GM12878 (cell line): ENCODE data around the gene LRP1. TPM values are rescaled to one million over a fixed set of nuclear protein-coding genes. Genes with fewer than 3 reads are reported as not detected.
A peak's percentile ranks its signal among the peaks of the same experiment; 100 is the strongest.

ENCODE experiments used
- BCL11A ChIP-seq: IDR thresholded peaks from 2 replicates; pipeline ENCODE4 v1.6.1; 2011; ENCODE audit warnings: low read depth, low read length
- CBX5 ChIP-seq: sonication (generic); IDR thresholded peaks from 2 replicates; pipeline ENCODE4 v1.6.1; 2016; ENCODE audit warnings: low read depth, moderate library complexity, mild to moderate bottlenecking, inconsistent platforms
- EED ChIP-seq: sonication (generic); IDR thresholded peaks from 2 replicates; pipeline ENCODE4 v1.6.1; 2016; ENCODE audit warnings: antibody characterized with exemption, low read depth
- FOXK2 ChIP-seq: fragments of 450-650 bp; IDR thresholded peaks from 2 replicates; pipeline ENCODE4 v1.6.1; 2017; ENCODE audit warnings: mild to moderate bottlenecking, moderate library complexity
- HDGF ChIP-seq: fragments of 450-650 bp; IDR thresholded peaks from 2 replicates; pipeline ENCODE4 v1.6.1; 2016; ENCODE audit warnings: antibody characterized with exemption
- IRF3 ChIP-seq: fragments of 450-650 bp; IDR thresholded peaks from 2 replicates; pipeline ENCODE4 v1.6.1; 2014; ENCODE audit warnings: mild to moderate bottlenecking
- KLF5 ChIP-seq: fragments of 450-650 bp; IDR thresholded peaks from 2 replicates; pipeline ENCODE4 v1.6.1; 2014; ENCODE audit warnings: mild to moderate bottlenecking; ENCODE audit not compliant: partially characterized antibody
- LARP7 ChIP-seq: fragments of 450-650 bp; IDR thresholded peaks from 2 replicates; pipeline ENCODE4 v1.6.1; 2017; ENCODE audit warnings: mild to moderate bottlenecking
- MEF2B ChIP-seq: fragments of 450-650 bp; IDR thresholded peaks from 2 replicates; pipeline ENCODE4 v1.6.1; 2018; ENCODE audit warnings: mild to moderate bottlenecking, moderate library complexity; ENCODE audit not compliant: partially characterized antibody, poor library complexity, severe bottlenecking
- MLLT1 ChIP-seq: fragments of 450-650 bp; IDR thresholded peaks from 2 replicates; pipeline ENCODE4 v1.6.1; 2016; ENCODE audit warnings: mild to moderate bottlenecking
- NFYB ChIP-seq: IDR thresholded peaks from 2 replicates; pipeline ENCODE4 v1.6.1; 2011; ENCODE audit warnings: low read depth, mild to moderate bottlenecking, low read length, improper control_type of control experiment, moderate library complexity; ENCODE audit not compliant: insufficient read depth
- NR2C2 ChIP-seq: IDR thresholded peaks from 2 replicates; pipeline ENCODE4 v1.6.1; 2011; ENCODE audit warnings: borderline replicate concordance, low read depth; ENCODE audit not compliant: control insufficient read depth, insufficient read length
- NRF1 ChIP-seq: conservative IDR thresholded peaks from 2 replicates; pipeline ENCODE4 v1.6.1; 2011; ENCODE audit warnings: mild to moderate bottlenecking, low read depth, low read length, improper control_type of control experiment
- POLR2A ChIP-seq: IDR thresholded peaks from 2 replicates; pipeline ENCODE4 v1.6.1; 2011; ENCODE audit warnings: low read depth, mild to moderate bottlenecking, low read length
- RAD51 ChIP-seq: fragments of 450-650 bp; IDR thresholded peaks from 2 replicates; pipeline ENCODE4 v1.6.1; 2016; ENCODE audit warnings: moderate library complexity, mild to moderate bottlenecking, inconsistent platforms
- RELA ChIP-seq: fragments of 450-650 bp; IDR thresholded peaks from 2 replicates; pipeline ENCODE4 v1.8.0; 2014; ENCODE audit warnings: borderline replicate concordance; ENCODE audit not compliant: partially characterized antibody
- RELB ChIP-seq: fragments of 450-650 bp; IDR thresholded peaks from 2 replicates; pipeline ENCODE4 v1.6.1; 2017; ENCODE audit warnings: low read depth, mild to moderate bottlenecking, moderate library complexity
- RFX5 ChIP-seq: IDR thresholded peaks from 2 replicates; pipeline ENCODE4 v1.6.1; 2011; ENCODE audit warnings: low read depth, low read length, improper control_type of control experiment
- SMAD1 ChIP-seq: fragments of 450-650 bp; IDR thresholded peaks from 2 replicates; pipeline ENCODE4 v1.6.1; 2018; ENCODE audit warnings: mild to moderate bottlenecking, low read depth; ENCODE audit not compliant: partially characterized antibody
- SPI1 ChIP-seq: IDR thresholded peaks from 2 replicates; pipeline ENCODE4 v1.6.1; 2011; ENCODE audit warnings: low read depth, mild to moderate bottlenecking, low read length, moderate library complexity, borderline replicate concordance; ENCODE audit not compliant: insufficient read depth
- SUPT20H ChIP-seq: IDR thresholded peaks from 2 replicates; pipeline ENCODE4 v1.6.1; 2011; ENCODE audit warnings: low read depth, mild to moderate bottlenecking, low read length, moderate library complexity, borderline replicate concordance; ENCODE audit not compliant: control insufficient read depth
- TCF3 ChIP-seq: IDR thresholded peaks from 2 replicates; pipeline ENCODE4 v1.6.1; 2012; ENCODE audit warnings: low read depth, mild to moderate bottlenecking, low read length, borderline replicate concordance; ENCODE audit not compliant: insufficient read depth
- ZBTB11 ChIP-seq: fragments of 450-650 bp; formaldehyde crosslinking; IDR thresholded peaks from 2 replicates; pipeline ENCODE4 v1.5.0; 2022; ENCODE audit warnings: mild to moderate bottlenecking, missing genetic modification characterization
- polyA plus RNA-seq, 11 experiments: library from polyadenylated mRNA; depleted of rRNA in 4 of 11; unstranded in 6 of 11; stranded (reverse) in 5 of 11; fragments of >200 nt; fragmentation: Nextera tagmentation in 4 of 11; fragmentation: Illumina TruSeq in 1 of 11; extraction: Ambion mirVana in 4 of 11; extraction: Trizol in 1 of 11; gene quantifications; 1 replicate in 1 of 11; 2 replicates in 10 of 11; pipeline versions ENCODE4 v1.2.1 to v1.2.3, GENCODE V29; 2011 to 2016; ENCODE audit warnings: inconsistent platforms in 2 of 11, missing spikeins in 2 of 11, low read depth in 1 of 11
- total RNA-seq, 4 experiments: library from RNA; depleted of rRNA in 3 of 4; stranded (reverse); fragments of >200 nt in 3 of 4; fragmentation: Illumina TruSeq in 1 of 4; extraction: Trizol in 1 of 4; gene quantifications; 2 replicates each; pipeline versions ENCODE4 v1.2.1 to v1.2.3, GENCODE V29; 2013 to 2021

Gene LRP1
- total and polyA plus RNA-seq, 10 of the 15 experiments (the other 5 are each of a cell fraction or from before 2014, with no cell fraction given) = under 0.01 to 1.1 (median 0.20) TPM; not detected in 2

- TF ChIP-seq NFYB = peak; percentile 92
- 0 out of 2 replicates have a peak, but pooled peaks have one; percentile 14 for TF ChIP-seq TCF3
- no peak for TF ChIP-seq BCL11A
- peak; percentile 93 for TF ChIP-seq IRF3
- no peak for TF ChIP-seq MLLT1
- peak; percentile 95 for TF ChIP-seq HDGF
- peak; percentile 63; the same call in 1 of the 2 replicates for TF ChIP-seq RELB
- no peak for TF ChIP-seq EED
- TF ChIP-seq RELA = peak; percentile 67
- TF ChIP-seq SMAD1 = peak; percentile 47
- no peak for TF ChIP-seq LARP7
- no peak for TF ChIP-seq SPI1
- TF ChIP-seq KLF5 = peak; percentile 94
- TF ChIP-seq FOXK2 = peak; percentile 86
- no peak for TF ChIP-seq SUPT20H
- TF ChIP-seq NRF1 = no peak
- TF ChIP-seq MEF2B = no peak
- no peak for TF ChIP-seq CBX5
- TF ChIP-seq POLR2A = peak; percentile 90
- TF ChIP-seq RFX5 = peak; percentile 86
- peak; percentile 95 for TF ChIP-seq RAD51
- TF ChIP-seq ZBTB11 (CRISPR knock-in tag) = no peak
- TF ChIP-seq NR2C2 = no peak
These were observed 49.5 kb upstream of the LRP1 start, which contains the start of gene NEMP1 (continued) for GRCh38 chr12:57078519-57079404.
